SK-N-SH treated with all-trans-retinoic acid at 6 μM for 48 hours (cell line): Measurements from ENCODE around the gene SFMBT2.

Experiments used
- ARNTL ChIP-seq: fragments of 450-650 bp; formaldehyde crosslinking; IDR thresholded peaks from 2 replicates; pipeline ENCODE4 v1.5.0; 2020; ENCODE audit warnings: low read depth, mild to moderate bottlenecking, moderate library complexity, borderline replicate concordance
- BACH2 ChIP-seq: fragments of 250-450 bp; sonication (Bioruptor Pico); IDR thresholded peaks from 2 replicates; pipeline ENCODE4 v1.9.0; 2021; ENCODE audit warnings: mild to moderate bottlenecking, borderline replicate concordance
- PPARA ChIP-seq: fragments of 250-450 bp; sonication (Bioruptor Pico); IDR thresholded peaks from 2 replicates; pipeline ENCODE4 v1.5.0; 2020; ENCODE audit warnings: mild to moderate bottlenecking, borderline replicate concordance
- ZC3H10 ChIP-seq: fragments of 250-450 bp; sonication (Bioruptor Pico); IDR thresholded peaks from 2 replicates; pipeline ENCODE4 v1.5.1; 2021; ENCODE audit warnings: mild to moderate bottlenecking, moderate library complexity
- ZFP30 ChIP-seq: fragments of 450-650 bp; formaldehyde crosslinking; IDR thresholded peaks from 2 replicates; pipeline ENCODE4 v1.5.0; 2022; ENCODE audit warnings: mild to moderate bottlenecking, moderate library complexity
- TF ChIP-seq, protein P1 (sequence below): fragments of 250-450 bp; sonication (Bioruptor Pico); IDR thresholded peaks from 2 replicates; pipeline ENCODE4 v1.8.0; 2021; ENCODE audit warnings: low read depth, mild to moderate bottlenecking, moderate library complexity, borderline replicate concordance
- TF ChIP-seq, protein P2 (sequence below): fragments of 250-450 bp; sonication (Bioruptor Pico); IDR thresholded peaks from 2 replicates; pipeline ENCODE4 v1.8.0; 2020; ENCODE audit warnings: mild to moderate bottlenecking, moderate library complexity, borderline replicate concordance
- TF ChIP-seq, protein P3 (sequence below): fragments of 250-450 bp; sonication (Bioruptor Pico); IDR thresholded peaks from 2 replicates; pipeline ENCODE4 v1.5.1; 2021; ENCODE audit warnings: mild to moderate bottlenecking, moderate library complexity

DNA sequence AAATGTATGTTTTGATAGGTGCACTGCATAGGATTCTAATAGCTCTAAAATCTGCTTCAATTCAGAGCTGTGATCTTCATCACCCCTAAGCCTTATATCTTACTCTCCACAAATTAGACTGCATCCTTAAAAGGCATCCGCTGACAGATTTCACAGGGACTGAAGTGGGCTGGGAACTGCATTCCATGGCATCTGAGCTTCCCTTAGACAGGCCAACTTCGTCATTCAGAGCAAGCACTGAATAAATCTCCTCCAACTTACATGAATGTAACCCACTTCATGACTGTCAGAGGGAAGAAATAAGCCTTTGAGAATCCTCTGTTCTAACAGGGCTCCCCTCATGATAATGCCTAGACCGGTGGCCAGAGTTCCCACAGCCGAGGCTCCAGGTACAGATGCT, 71.3 kb downstream of the SFMBT2 start:
- TF ChIP-seq ZFP30 (no peak), BACH2 (CRISPR knock-in tag) (no peak), ZC3H10 (CRISPR knock-in tag) (no peak), PPARA (CRISPR knock-in tag) (no peak), ARNTL (CRISPR knock-in tag) (no peak)
- TF ChIP-seq, protein P1, sequence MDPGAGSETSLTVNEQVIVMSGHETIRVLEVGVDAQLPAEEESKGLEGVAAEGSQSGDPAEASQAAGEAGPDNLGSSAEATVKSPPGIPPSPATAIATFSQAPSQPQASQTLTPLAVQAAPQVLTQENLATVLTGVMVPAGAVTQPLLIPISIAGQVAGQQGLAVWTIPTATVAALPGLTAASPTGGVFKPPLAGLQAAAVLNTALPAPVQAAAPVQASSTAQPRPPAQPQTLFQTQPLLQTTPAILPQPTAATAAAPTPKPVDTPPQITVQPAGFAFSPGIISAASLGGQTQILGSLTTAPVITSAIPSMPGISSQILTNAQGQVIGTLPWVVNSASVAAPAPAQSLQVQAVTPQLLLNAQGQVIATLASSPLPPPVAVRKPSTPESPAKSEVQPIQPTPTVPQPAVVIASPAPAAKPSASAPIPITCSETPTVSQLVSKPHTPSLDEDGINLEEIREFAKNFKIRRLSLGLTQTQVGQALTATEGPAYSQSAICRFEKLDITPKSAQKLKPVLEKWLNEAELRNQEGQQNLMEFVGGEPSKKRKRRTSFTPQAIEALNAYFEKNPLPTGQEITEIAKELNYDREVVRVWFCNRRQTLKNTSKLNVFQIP (CRISPR knock-in tag), result no peak
- TF ChIP-seq, protein P2, sequence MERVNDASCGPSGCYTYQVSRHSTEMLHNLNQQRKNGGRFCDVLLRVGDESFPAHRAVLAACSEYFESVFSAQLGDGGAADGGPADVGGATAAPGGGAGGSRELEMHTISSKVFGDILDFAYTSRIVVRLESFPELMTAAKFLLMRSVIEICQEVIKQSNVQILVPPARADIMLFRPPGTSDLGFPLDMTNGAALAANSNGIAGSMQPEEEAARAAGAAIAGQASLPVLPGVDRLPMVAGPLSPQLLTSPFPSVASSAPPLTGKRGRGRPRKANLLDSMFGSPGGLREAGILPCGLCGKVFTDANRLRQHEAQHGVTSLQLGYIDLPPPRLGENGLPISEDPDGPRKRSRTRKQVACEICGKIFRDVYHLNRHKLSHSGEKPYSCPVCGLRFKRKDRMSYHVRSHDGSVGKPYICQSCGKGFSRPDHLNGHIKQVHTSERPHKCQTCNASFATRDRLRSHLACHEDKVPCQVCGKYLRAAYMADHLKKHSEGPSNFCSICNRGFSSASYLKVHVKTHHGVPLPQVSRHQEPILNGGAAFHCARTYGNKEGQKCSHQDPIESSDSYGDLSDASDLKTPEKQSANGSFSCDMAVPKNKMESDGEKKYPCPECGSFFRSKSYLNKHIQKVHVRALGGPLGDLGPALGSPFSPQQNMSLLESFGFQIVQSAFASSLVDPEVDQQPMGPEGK, result no peak
- TF ChIP-seq, protein P3, sequence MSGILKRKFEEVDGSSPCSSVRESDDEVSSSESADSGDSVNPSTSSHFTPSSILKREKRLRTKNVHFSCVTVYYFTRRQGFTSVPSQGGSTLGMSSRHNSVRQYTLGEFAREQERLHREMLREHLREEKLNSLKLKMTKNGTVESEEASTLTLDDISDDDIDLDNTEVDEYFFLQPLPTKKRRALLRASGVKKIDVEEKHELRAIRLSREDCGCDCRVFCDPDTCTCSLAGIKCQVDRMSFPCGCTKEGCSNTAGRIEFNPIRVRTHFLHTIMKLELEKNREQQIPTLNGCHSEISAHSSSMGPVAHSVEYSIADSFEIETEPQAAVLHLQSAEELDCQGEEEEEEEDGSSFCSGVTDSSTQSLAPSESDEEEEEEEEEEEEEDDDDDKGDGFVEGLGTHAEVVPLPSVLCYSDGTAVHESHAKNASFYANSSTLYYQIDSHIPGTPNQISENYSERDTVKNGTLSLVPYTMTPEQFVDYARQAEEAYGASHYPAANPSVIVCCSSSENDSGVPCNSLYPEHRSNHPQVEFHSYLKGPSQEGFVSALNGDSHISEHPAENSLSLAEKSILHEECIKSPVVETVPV (CRISPR knock-in tag), result no peak
